HG03064 (cell line): ENCODE results near the gene KDM3B.
"Not testable (repeated sequence)": the region's sequence is repeated elsewhere in the genome, so short reads cannot be mapped to it uniquely, and the experiment has no call there.

Source experiments
- ATAC-seq: cut with Tn5 transposase; IDR thresholded peaks from one replicate; pipeline ENCODE4 v1.9.1; 2021; ENCODE audit warnings: low read depth; ENCODE audit not compliant: unreplicated experiment

KDM3B gene

GRCh38 chr5:138352071-138352721 lies at the start of gene KDM3B:
KDM3B (plus strand) TSS chr5:138352685; CDS start chr5:138352796, 111 bp downstream.
- peak; percentile 47 for ATAC-seq

- no peak for ATAC-seq
Measured at GRCh38 chr5:138303372-138303771, 49.1 kb upstream of the KDM3B start.

GRCh38 chr5:138305797-138306196 lies 46.7 kb upstream of the KDM3B start:
- no peak for ATAC-seq

DNA sequence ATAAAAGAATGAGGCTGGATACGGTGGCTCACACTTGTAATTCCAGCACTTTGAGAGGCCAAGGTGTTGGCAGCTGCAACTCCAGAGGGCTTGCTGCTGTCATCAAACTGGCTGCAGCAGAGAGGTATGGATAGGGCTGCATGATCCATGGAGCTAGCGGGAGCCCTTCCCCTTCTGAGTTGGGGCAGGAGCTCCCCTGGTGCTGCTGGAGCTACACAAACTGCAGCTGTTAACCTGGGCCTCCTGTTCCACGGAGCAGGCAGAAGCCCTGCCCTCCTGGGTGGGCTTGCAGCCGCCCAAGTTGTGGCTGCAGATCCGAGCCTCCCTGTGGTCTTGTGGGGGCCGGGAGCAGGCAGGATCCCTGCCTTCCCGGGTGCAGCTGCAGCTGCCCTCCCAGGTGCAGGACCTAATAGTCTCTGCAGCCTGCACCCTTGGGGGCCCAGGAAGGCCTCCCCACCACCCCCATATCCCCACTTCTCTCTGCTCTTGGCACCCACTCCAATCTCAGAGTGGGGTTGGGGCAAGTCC lies 36.7 kb upstream of the KDM3B start:
- no peak for ATAC-seq

GRCh38 chr5:138316355-138316754 lies 36.1 kb upstream of the KDM3B start:
- ATAC-seq: no peak

- ATAC-seq: not testable (repeated sequence)
Measured at GRCh38 chr5:138318211-138318610, 34.3 kb upstream of the KDM3B start.

GRCh38 chr5:138330813-138331448 lies 21.6 kb upstream of the KDM3B start:
- ATAC-seq: no peak

DNA sequence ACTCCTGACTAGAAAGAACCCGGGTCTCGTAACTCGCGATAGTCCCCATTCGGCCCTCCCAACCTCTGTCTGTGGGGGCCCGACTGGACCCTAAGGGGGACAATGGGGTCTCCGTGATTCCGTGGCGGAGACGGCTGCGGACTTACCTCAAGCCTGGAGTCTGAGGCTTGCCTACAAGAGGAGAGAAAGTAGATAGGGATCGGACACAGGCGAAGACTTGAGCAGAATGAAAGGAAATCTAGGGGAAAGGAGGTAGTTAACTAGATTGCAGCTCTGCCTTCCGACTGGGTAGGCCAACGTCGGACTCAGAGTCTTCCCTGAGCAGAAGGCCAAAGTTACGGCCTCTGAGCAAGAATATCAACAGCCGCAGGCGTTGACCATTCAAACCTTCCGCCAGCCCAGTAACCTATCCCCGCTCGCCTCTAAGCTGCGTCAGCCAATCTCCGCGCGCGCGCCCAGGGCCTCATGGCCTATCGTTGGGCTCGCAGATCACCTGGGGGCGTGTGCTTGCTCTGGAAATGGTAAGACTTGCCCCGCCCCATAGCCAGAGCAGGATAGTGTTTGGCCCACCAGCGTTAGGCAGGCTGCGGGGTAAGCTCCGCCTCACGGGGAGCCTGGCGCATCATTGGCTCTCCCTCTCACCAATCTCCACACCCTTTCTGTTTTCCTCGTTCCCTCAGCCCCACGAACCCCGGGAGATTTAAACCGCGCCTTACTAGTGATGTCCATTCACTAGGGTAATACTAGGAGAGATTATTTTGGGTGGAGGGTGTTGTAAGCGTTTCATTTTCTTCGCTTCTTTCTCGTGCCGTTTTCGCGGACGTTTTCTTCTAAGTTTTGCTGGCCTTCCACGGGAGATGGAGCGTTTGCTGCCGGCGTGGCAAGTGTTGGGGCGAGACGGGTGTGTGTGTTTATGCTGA lies 20.8 kb upstream of the KDM3B start, which contains the start of gene CDC25C:
Gene CDC25C (minus strand): TSS at position 356 of the 920 bp plus-strand sequence. CDS start 624 bp downstream, outside the sequence.
- ATAC-seq: peak; percentile 98

DNA sequence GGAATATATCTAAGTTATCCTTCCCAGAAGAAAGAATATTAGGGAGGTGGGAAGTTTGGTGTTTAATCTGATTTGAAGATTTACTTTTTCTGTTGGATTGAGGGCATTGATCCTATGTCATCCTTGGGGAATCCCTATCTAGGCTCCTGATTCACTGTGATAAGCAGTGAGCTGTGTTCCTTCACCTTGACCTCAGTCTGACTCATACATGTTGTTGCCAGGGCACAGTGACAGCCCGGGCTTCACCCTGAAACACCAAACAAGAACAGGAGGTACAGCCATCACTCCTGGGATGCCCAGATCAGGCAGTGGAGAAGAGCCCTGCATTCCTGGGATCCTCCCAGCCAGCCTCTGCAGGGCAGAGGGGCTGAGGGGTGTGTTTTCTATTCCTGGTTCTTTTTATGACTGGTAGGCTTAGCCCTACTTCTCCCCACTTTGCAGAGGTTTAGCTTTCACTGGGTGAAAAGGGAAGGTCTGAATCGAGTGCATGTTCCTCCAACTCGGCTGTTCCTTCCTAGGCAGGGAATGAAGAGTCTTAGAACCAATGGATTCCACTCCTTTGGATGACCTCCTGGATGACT lies 17.5 kb upstream of the KDM3B start:
- no peak for ATAC-seq

- peak; percentile 2 for ATAC-seq
Measured at GRCh38 chr5:138336952-138337684, 15.4 kb upstream of the KDM3B start.

DNA sequence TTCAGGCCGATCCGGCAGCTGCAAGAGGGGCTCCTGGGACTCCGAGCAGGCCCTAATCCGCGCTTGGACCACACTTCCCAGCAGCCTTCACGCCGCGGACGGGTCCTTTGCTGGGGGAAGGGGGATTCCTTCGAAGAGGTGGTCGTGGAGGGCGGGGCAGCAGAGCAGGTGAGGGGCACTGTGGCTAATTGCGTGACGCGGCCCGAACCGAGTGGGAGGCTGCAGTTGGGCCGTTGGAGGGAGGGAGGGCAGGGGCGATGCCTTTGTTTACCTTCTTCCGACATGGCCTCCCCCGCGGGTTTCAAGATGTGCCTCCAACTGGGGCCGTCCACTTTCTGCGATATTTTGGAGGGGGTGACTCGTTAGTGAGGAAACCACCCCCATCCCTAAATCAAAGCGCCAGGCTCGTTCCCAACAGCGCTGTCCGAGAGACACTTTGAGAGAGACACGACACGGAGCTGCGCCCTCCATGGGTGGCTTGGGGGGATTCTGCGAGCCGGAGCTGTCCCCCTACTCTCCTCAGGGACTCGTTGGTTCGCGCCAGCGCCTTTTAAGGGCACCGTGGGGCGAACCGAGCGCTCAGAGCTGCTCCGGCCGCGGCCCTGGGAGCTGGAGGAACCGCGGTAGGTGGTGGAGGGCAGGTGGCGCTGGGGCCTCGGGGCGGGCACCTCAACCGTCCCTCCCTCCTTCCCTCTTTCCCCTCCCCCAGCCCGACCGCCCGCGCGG lies 14.6 kb upstream of the KDM3B start, which contains the start of gene FAM53C:
Gene FAM53C (plus strand): TSS at position 582 of the 726 bp plus-strand sequence. CDS start 3,070 bp downstream, outside the sequence.
- ATAC-seq: peak; percentile 84

- ATAC-seq: no peak
Measured at GRCh38 chr5:138338411-138339090, 13.9 kb upstream of the KDM3B start.

GRCh38 chr5:138339091-138339456 lies 13.4 kb upstream of the KDM3B start:
- no peak for ATAC-seq

DNA sequence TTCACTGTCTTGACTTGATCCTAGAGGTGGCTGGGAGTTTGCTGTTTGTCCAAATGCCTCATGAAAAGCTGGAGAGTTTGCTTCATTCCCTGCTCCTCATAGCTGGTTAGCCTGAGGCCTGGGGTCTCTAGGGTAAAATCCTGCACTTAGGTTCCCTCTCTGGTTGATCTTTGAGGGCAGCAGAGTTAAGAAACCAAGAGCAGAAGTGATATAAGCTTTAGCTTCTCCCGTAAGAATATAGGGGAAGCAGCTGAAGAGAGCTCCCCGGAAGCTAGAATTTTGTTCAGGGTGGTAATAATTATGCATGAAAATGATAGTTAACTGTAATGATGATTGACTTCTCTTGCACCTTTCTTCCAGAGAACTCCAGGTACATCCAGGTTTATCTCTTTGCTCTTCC lies 13.0 kb upstream of the KDM3B start:
- no peak for ATAC-seq

DNA sequence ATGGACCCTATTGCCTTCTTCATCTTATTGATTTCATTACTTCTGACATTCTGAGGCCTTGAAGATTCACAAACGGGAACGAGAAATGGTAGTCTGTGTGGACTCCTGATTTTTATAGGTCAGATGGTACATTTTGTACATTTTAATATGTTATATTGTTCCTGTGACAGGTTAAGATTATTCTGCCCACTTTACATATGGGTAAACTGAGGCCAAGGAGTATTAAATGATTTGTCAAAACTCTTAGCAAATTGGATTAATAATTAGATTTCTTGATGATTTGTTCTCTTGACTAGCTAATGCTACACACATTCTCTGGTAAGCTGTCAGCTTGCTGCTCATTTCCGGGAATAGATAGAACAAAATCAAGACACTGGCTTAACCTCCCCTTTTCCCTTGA lies 12.5 kb upstream of the KDM3B start:
- ATAC-seq: no peak

DNA sequence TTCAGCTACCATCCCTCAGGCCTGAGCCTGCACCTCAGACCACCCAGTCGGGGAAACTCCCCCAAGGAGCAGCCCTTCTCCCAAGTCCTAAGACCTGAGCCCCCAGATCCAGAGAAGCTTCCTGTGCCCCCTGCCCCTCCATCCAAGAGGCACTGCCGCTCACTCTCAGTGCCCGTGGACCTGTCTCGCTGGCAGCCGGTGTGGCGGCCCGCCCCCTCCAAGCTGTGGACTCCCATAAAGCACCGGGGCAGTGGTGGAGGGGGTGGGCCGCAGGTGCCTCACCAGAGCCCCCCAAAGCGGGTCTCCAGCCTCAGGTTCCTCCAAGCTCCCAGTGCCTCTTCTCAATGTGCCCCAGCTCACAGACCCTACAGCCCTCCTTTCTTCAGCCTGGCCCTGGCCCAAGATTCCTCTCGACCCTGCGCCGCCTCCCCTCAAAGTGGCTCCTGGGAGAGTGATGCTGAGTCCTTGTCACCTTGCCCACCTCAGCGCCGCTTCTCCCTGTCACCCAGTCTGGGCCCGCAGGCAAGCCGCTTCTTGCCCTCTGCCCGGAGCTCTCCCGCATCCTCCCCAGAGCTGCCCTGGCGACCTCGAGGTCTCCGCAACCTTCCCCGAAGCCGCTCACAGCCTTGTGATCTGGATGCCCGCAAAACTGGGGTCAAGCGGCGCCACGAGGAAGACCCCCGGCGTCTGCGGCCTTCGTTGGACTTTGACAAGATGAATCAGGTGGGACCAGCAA lies 7.4 kb upstream of the KDM3B start:
- no peak for ATAC-seq

DNA sequence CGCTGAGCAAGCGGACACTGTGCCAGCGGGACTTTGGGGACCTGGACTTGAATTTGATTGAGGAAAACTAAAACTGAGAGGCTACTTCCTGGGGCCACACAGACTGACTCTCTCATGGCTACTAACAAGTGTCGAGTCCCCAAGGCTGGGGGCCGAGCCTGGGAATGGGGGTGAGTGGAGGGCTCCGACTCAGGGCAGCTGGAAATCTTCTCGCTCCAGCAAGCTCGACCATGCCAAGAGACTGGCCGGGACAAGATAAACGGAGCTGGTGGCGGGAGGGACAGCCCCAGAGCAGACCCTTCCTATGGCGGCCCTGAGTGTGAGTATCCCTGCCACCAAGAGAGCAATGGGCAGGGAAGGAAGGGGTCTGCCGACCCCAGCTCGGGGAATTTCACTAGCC lies 5.6 kb upstream of the KDM3B start:
- ATAC-seq: no peak
